Measurements from ENCODE around the gene SAMD10.

DNA sequence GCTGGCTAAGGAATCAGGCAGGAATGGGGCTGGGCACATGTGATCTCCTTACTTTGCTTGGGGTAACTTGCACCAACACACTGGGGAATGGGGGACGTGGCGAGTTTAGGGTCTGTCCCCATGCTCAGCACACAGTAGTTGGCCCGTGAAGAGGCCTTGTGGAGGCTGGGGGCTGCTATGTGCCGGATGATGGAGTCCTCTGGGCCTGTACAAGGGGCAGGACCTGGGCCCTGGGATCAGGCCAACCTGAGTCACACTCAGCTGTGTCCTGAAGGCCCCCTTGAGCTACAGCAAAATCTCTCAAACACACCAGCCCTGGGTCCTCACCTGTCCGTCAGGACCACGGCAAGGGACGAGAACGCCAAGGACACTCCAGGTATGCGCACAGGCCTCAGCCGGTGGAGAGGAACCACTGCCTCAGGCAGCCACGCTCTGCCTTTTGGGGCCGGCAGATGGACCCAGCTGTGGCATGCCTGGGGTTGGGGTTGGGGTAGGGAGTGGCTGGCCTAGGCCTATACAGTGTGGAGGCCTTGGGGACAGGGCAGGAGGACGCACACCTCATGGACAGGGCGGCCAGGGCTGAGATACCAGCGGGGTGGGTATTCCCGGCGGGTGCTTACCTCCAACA lies 34.3 kb downstream of the SAMD10 start:
- TF ChIP-seq, protein P1, sequence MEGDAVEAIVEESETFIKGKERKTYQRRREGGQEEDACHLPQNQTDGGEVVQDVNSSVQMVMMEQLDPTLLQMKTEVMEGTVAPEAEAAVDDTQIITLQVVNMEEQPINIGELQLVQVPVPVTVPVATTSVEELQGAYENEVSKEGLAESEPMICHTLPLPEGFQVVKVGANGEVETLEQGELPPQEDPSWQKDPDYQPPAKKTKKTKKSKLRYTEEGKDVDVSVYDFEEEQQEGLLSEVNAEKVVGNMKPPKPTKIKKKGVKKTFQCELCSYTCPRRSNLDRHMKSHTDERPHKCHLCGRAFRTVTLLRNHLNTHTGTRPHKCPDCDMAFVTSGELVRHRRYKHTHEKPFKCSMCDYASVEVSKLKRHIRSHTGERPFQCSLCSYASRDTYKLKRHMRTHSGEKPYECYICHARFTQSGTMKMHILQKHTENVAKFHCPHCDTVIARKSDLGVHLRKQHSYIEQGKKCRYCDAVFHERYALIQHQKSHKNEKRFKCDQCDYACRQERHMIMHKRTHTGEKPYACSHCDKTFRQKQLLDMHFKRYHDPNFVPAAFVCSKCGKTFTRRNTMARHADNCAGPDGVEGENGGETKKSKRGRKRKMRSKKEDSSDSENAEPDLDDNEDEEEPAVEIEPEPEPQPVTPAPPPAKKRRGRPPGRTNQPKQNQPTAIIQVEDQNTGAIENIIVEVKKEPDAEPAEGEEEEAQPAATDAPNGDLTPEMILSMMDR (IDR thresholded peaks at IDR 0.05; ENCODE audit: control extremely low read depth in 1 of 3, insufficient read depth in 1 of 3, low read depth in 1 of 3, low read length in 3 of 3): no peak
- TF ChIP-seq POLR2A (IDR thresholded peaks at IDR 0.05; ENCODE audit: control extremely low read depth in 1 of 2, low read depth in 2 of 2, low read length in 2 of 2): no peak
- TF ChIP-seq CBX8 (IDR thresholded peaks at IDR 0.05; ENCODE audit: borderline replicate concordance, low read depth, low read length): no peak
- TF ChIP-seq BACH1 (IDR thresholded peaks at IDR 0.05; ENCODE audit: low read length): no peak
- TF ChIP-seq YY1 (IDR thresholded peaks at IDR 0.05; ENCODE audit: low read depth, low read length): no peak
- no peak for TF ChIP-seq MAFK (IDR thresholded peaks at IDR 0.05; ENCODE audit: low read depth, low read length)
- no peak for TF ChIP-seq POLR2AphosphoS5 (IDR thresholded peaks at IDR 0.05; ENCODE audit: low read depth, low read length)
- TF ChIP-seq RNF2 (IDR thresholded peaks at IDR 0.05; ENCODE audit: borderline replicate concordance, low read depth, low read length, missing control alignments, poor library complexity, severe bottlenecking): no peak
- TF ChIP-seq EP300 (IDR thresholded peaks at IDR 0.05; ENCODE audit: borderline replicate concordance in 1 of 2, low read depth in 2 of 2, low read length in 2 of 2): no peak
- TF ChIP-seq TAF1 (IDR thresholded peaks at IDR 0.05; ENCODE audit: low read depth, low read length): no peak
- TF ChIP-seq EZH2 (IDR thresholded peaks at IDR 0.05; ENCODE audit: low read depth, low read length, severe bottlenecking): no peak
- TF ChIP-seq RBBP5 (IDR thresholded peaks at IDR 0.05; ENCODE audit: borderline replicate concordance, low read depth, low read length): no peak

Measured in H1 (cell line).